Muscle of back (tissue), 11 donors: ENCODE results near the gene ATXN1. TPM values are rescaled to one million over a fixed set of nuclear protein-coding genes. Genes with fewer than 3 reads are reported as not detected.

Experiments used
- DNase-seq, 3 donors: peaks; one replicate each; pipeline versions ENCODE4 v3.0.0 to v3.0.0-alpha.2; 2013
- polyA plus RNA-seq, 10 donors: library from polyadenylated mRNA; unstranded; fragments of 120-200 nt; gene quantifications; one replicate each; pipeline ENCODE4 v1.2.1, GENCODE V29; 2013; ENCODE audit not compliant: insufficient read length in 10 of 10

ATXN1 gene
- polyA plus RNA-seq, 10 donors = 13.6 to 16.9 (median 15.0) TPM

DNA sequence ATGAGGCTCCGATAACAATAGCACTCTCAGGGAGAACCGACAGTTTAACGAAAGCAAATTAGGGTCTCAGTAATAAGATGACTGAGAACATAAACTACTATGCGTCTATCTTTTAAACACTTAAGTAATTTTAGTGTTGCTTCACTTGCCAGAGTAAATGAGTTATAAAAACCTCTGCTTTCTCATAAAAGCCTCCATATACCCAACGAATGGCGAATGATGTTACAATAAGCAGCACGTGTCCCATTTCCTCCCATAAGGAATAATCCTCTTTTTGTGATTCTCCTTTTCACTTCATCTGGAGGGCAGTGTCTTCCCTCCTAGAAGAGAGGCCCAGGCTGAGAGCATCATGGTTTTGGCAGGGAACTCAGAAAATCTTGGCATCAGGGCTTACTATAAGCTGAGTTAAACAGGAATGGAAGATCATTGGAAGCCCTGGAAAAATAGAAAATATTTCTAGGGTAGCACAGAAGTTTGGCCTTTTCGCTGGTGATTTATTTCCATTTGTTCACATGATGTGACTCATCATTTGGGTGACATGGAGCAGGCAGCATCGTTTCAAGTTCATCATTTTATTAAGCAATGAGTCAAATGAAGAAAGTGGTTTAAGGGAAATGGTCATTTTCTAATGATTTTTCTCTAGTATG lies 255.4 kb downstream of the ATXN1 start:
- peak; percentile 86 to 96 (median 91) for DNase-seq

DNA sequence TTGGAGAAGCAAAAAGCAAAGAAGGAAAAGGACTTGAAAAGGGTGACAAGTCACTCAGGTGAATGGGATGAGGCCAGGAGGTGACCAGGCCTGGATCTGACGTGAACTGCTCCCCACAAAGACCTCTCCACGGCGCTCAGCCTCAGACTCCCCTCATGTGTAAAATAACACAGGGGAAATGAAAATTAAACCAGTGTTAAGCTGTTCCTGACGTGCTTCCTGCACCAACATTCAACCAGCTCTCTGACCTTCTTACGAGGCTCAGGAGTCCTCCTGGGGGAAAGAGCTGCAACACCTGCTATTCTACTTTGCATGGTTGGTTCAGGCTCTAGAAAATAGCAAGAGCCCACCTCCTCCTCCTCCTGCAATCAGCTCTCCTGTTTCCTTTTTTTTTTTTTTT lies 256.7 kb downstream of the ATXN1 start:
- DNase-seq = peak in 1 of 3 donors; percentile 38

GRCh38 chr6:16503970-16504415 lies 257.3 kb downstream of the ATXN1 start:
- peak in 2 of 3 donors; percentile 60 to 78 for DNase-seq

- no peak for DNase-seq
Measured at GRCh38 chr6:16503241-16503775, 258.0 kb downstream of the ATXN1 start.

DNA sequence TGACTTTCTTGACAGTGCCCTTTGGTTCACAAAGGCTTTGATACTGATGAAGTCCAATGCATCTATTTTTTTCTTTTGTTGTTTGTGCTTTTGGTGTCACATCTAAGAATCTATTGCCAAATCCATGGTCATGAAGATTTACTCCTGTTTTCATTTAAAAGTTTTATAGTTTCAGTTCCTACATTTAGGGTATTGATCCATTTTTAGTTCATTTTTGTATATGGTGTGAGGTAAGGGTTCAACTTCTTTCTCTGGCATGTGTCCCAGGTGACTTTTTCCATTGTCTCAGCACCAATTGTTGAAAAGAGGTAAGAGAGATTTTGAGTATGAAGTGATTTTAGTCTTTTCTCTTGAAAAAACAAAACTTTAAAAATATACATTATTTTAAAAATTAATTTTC lies 262.3 kb downstream of the ATXN1 start:
- no peak for DNase-seq

DNA sequence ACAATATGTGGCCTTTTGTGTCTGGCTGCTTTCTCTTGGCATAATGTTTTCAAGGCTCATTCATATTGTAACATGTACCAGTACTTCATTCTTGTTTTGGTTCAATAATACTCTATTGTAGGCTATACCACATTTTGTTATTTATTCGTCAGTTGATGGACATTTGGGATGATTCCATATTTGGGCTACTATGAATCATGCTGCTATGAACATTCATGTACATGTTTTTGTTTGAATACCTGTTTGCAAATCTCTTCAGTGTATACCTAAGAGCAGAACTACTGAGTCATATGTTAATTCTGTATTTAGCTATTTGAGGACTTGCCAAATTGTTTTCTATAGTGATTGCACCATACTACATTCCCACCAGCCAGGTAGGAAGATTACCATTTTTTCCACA lies 263.0 kb downstream of the ATXN1 start:
- no peak for DNase-seq

DNA sequence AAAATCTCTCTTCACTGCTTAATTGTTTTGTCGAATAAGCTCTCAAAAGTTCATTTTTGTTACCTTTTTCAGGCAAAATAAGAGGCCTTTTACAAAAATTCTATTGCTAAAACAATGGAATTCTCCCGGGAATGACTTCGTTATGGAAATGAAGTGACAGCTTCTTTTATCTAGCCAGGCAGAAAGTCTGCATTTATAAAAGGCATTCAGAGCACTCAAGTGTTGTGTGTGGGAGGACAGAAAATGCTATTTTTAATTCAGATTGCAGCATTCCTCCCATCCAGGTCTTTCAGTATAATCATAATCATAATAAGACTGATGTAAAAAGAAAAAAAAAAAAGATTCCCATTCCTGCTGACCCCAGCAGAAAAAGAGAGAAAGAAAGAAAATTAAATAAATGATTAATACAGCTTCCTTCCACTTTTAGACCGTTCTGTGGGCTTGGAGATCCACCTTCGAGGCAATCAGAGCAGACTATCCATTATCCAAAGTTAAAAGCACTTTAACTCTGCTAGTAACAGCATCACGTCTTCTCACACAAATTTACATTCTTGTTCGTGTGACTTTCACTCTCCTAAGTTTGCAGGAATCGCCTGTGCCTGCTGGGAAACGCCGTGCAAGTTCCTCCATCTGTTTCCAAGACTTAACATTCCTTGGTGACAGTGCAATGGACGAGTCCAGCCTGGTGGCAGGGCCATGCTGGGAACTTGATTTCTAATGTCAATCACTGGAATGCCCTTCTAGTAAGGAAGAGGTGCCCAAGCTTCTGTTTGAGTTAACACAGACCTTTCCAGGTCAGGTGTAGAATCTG lies 264.1 kb downstream of the ATXN1 start:
- DNase-seq = peak in 1 of 3 donors; percentile 28

GRCh38 chr6:16496210-16496609 lies 265.1 kb downstream of the ATXN1 start:
- no peak for DNase-seq

- DNase-seq = no peak
Measured at GRCh38 chr6:16494793-16495192, 266.5 kb downstream of the ATXN1 start.

- DNase-seq = no peak
Measured at GRCh38 chr6:16493802-16494201, 267.5 kb downstream of the ATXN1 start.

DNA sequence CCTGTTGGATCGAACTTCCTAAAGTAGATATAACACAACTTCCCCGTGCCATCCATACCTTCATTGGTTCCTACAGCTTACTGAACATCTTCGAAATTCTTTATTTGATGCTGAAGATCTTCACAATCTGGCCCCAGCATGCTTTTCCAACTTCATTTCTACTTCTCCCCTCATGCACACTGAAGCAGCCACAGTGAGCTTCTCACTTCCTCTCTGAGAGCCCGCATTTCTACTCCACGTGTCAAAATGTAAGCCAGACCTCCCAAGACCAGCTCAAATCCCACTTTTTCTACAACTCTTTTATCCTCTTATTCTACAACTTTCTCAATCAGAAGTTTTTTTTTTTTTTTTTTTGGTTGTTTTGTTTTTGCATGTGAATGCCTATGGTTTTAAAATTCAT lies 268.1 kb downstream of the ATXN1 start:
- DNase-seq = no peak

- DNase-seq = no peak
Measured at GRCh38 chr6:16491666-16492313, 269.5 kb downstream of the ATXN1 start.

- DNase-seq = no peak
Measured at GRCh38 chr6:16490616-16491015, 270.6 kb downstream of the ATXN1 start.

- no peak for DNase-seq
Measured at GRCh38 chr6:16488813-16489212, 272.4 kb downstream of the ATXN1 start.

GRCh38 chr6:16487996-16488674 lies 273.1 kb downstream of the ATXN1 start:
- DNase-seq = no peak

- no peak for DNase-seq
Measured at GRCh38 chr6:16486661-16487060, 274.6 kb downstream of the ATXN1 start.

DNA sequence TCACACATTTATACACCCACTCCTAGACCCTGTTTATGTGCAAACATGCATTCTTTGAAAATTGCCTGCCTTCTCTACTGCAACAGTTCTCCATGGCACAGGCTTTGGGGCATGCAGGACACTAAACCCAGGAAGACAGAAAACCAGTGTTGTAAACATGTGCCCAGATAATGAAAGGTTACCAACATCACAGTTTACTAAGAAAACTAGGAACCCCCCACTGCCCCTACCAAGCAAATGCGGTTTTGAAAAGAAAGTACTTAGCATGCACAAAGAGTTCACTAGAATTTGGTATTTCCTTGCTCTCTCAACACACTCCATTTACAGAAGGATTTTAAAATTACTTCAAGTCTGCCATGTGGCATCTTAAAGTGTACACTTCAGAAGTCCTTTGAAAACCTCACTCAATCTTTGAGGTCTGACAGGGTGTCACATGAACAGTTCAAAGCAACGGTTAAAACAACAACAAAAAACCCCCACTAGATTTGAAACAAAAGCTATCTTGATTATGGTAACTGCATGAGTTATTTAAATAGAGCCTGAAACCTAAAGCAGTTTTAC lies 277.9 kb downstream of the ATXN1 start:
- no peak for DNase-seq

DNA sequence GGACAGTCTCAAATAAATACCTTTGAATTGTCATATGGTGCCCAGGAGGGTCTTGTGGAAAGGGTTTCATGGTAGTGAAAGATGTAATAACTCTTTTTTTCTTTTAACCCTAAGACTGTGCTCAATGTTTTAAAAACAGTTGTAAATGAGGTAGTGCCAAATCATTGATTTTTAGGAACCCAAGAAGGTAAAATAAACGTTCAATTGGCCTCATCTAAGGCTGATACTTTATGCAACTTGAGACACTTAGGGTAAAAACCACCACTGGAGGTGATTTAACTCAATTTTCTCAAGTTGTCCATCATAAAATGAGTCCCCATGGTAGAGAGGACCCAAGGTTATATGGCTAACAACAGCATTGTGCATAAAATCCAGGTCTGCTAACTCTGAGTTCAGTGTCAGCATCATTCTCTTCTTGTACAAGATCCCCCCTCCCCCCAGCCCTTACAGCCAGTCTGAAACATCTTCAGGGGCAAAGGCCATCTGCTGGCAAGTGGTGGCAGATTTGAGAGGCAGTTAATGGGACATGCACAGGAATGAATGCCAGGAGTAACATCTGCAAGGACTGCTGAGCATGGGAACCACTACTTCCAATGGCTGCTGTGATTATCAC lies 278.5 kb downstream of the ATXN1 start:
- DNase-seq = no peak

- no peak for DNase-seq
Measured at GRCh38 chr6:16481697-16482399, 279.4 kb downstream of the ATXN1 start.

DNA sequence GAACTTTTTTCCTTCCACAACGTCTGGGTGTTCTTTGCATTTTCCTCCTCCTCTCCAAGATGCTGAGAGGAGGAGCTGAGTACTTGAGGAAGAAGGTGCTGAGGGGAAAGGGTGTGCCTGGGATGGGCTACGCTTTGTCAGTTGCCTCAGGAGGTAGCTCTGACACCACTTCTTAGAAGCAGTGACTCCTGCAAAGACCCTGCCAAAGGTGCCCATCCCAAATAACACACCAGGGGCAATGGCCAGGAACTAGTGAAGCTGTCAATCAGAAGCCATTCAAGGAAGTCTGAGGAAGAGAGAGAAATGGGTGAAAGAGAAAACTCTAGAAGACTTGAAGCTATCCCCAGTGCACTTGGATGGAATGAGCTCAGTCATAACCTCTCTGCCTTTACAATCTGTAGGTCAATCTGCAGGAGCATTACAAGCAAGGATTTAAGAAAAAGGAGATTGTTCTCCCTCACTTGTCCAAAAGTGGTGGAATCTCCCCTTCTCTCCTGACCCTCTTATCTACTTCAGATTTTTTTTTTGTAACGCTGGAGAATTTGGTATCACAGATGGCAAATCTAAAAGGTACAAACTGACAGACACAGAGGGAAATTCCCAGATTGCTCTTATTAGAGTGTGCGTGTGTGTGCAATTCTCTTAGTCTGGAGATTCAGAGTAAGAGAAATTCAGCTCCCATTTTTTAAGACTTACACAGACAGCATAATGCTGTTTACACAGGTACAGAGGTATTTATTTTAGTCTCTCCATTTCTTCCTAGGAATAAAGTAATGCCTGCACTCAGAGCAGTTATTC lies 280.3 kb downstream of the ATXN1 start:
- DNase-seq = no peak
